WTC11 (cell line): ENCODE results near the gene SAMD13. TPM values are rescaled to one million over a fixed set of nuclear protein-coding genes. Genes with fewer than 3 reads are reported as not detected.

Experiments used
- ATAC-seq: fragments of 200-7000 bp; cut with Tn5 transposase; 2 replicates; pipeline ENCODE4 v1.10.0; 2021; ENCODE audit warnings: mild to moderate bottlenecking, moderate library complexity
- CTCF ChIA-PET: fragments of 300-600 bp; sonication (Branson Sonifier 250); formaldehyde crosslinking; loops from one replicate; lab custom pipeline; 2021; ENCODE audit warnings: antibody characterized with exemption; lab: Charles Lee
- POLR2A ChIA-PET: fragments of 350-600 bp; sonication (Branson Sonifier 250); formaldehyde crosslinking; loops from one replicate; lab custom pipeline; 2021; ENCODE audit warnings: antibody characterized with exemption; lab: Charles Lee
- DNase-seq: peaks from one replicate; pipeline ENCODE4 v3.0.0; 2021; ENCODE audit warnings: low spot score
- H3K27ac Mint-ChIP-seq: 2 replicates; pipeline ENCODE4 v1.8.0; 2021; ENCODE audit warnings: mixed read lengths
- H3K27me3 Mint-ChIP-seq: 2 replicates; pipeline ENCODE4 v1.8.0; 2021; ENCODE audit warnings: low read depth, mild to moderate bottlenecking, moderate library complexity, mixed read lengths
- H3K36me3 Mint-ChIP-seq: 2 replicates; pipeline ENCODE4 v1.8.0; 2021; ENCODE audit warnings: mixed read lengths
- H3K4me1 Mint-ChIP-seq: 2 replicates; pipeline ENCODE4 v1.8.0; 2022; ENCODE audit warnings: mixed read lengths
- H3K4me3 Mint-ChIP-seq: 2 replicates; pipeline ENCODE4 v1.8.0; 2021; ENCODE audit warnings: mild to moderate bottlenecking, moderate library complexity, mixed read lengths
- H3K9me3 Mint-ChIP-seq: 2 replicates; pipeline ENCODE4 v1.8.0; 2021; ENCODE audit warnings: mixed read lengths
- CREM ChIP-seq: sonication (generic); formaldehyde crosslinking; IDR thresholded peaks from 2 replicates; pipeline ENCODE4 v1.8.1; 2022; ENCODE audit warnings: mild to moderate bottlenecking, missing genetic modification reagents, moderate library complexity
- E2F5 ChIP-seq: sonication (generic); formaldehyde crosslinking; IDR thresholded peaks from 2 replicates; pipeline ENCODE4 v1.8.1; 2022; ENCODE audit warnings: mild to moderate bottlenecking, moderate library complexity, missing genetic modification reagents
- ELF4 ChIP-seq: sonication (generic); formaldehyde crosslinking; IDR thresholded peaks from 2 replicates; pipeline ENCODE4 v1.8.1; 2022; ENCODE audit warnings: low read depth, mild to moderate bottlenecking, moderate library complexity, missing genetic modification reagents
- ETV6 ChIP-seq: sonication (generic); formaldehyde crosslinking; IDR thresholded peaks from 2 replicates; pipeline ENCODE4 v1.8.1; 2022; ENCODE audit warnings: mild to moderate bottlenecking, missing genetic modification reagents
- FOXP1 ChIP-seq: sonication (generic); formaldehyde crosslinking; IDR thresholded peaks from 2 replicates; pipeline ENCODE4 v1.8.0; 2022; ENCODE audit warnings: missing genetic modification reagents, mild to moderate bottlenecking, moderate library complexity, borderline replicate concordance
- JUN ChIP-seq: sonication (generic); formaldehyde crosslinking; IDR thresholded peaks from 2 replicates; pipeline ENCODE4 v1.8.0; 2023; ENCODE audit warnings: mild to moderate bottlenecking, missing genetic modification reagents
- KAT7 ChIP-seq: sonication (generic); formaldehyde crosslinking; IDR thresholded peaks from 2 replicates; pipeline ENCODE4 v1.8.1; 2023; ENCODE audit warnings: missing genetic modification reagents, mild to moderate bottlenecking, borderline replicate concordance
- MYBL2 ChIP-seq: sonication (generic); formaldehyde crosslinking; IDR thresholded peaks from 2 replicates; pipeline ENCODE4 v1.8.1; 2023; ENCODE audit warnings: mild to moderate bottlenecking, moderate library complexity, missing genetic modification reagents
- NFATC4 ChIP-seq: fragments of 250-450 bp; sonication (Bioruptor Pico); IDR thresholded peaks from 2 replicates; pipeline ENCODE4 v1.9.0; 2021; ENCODE audit warnings: mild to moderate bottlenecking
- NR2C2 ChIP-seq: sonication (generic); formaldehyde crosslinking; IDR thresholded peaks from 2 replicates; pipeline ENCODE4 v1.8.0; 2022; ENCODE audit warnings: mild to moderate bottlenecking, missing genetic modification reagents
- STAT6 ChIP-seq: sonication (generic); formaldehyde crosslinking; conservative IDR thresholded peaks from 2 replicates; pipeline ENCODE4 v1.8.1; 2023; ENCODE audit warnings: mild to moderate bottlenecking, low read depth, missing genetic modification reagents, moderate library complexity
- USF1 ChIP-seq: sonication (generic); formaldehyde crosslinking; IDR thresholded peaks from 2 replicates; pipeline ENCODE4 v1.8.0; 2022; ENCODE audit warnings: mild to moderate bottlenecking, missing genetic modification reagents
- ZNF671 ChIP-seq: fragments of 250-450 bp; sonication (Bioruptor Pico); IDR thresholded peaks from 2 replicates; pipeline ENCODE4 v1.8.0; 2021; ENCODE audit warnings: mild to moderate bottlenecking
- total RNA-seq: library from RNA; stranded (reverse); gene quantifications from 3 replicates; pipeline ENCODE4 v1.2.3, GENCODE V29; 2021
- TF ChIP-seq, protein P1 (sequence below): fragments of 250-450 bp; sonication (Bioruptor Pico); IDR thresholded peaks from 2 replicates; pipeline ENCODE4 v1.9.0; 2021; ENCODE audit warnings: mild to moderate bottlenecking
- TF ChIP-seq, protein P2 (sequence below): sonication (generic); formaldehyde crosslinking; conservative IDR thresholded peaks from 2 replicates; pipeline ENCODE4 v1.8.1; 2022; ENCODE audit warnings: mild to moderate bottlenecking, missing genetic modification reagents
- TF ChIP-seq, protein P3 (sequence below): sonication (generic); formaldehyde crosslinking; IDR thresholded peaks from 2 replicates; pipeline ENCODE4 v1.8.1; 2023; ENCODE audit warnings: mild to moderate bottlenecking, missing genetic modification reagents, moderate library complexity
- TF ChIP-seq, protein P4 (sequence below): sonication (generic); formaldehyde crosslinking; IDR thresholded peaks from 2 replicates; pipeline ENCODE4 v1.8.1; 2022; ENCODE audit warnings: low read depth, missing genetic modification reagents, borderline replicate concordance

The SAMD13 gene
- total RNA-seq, 1 experiment from 2014 or later, result 1.8 TPM

DNA sequence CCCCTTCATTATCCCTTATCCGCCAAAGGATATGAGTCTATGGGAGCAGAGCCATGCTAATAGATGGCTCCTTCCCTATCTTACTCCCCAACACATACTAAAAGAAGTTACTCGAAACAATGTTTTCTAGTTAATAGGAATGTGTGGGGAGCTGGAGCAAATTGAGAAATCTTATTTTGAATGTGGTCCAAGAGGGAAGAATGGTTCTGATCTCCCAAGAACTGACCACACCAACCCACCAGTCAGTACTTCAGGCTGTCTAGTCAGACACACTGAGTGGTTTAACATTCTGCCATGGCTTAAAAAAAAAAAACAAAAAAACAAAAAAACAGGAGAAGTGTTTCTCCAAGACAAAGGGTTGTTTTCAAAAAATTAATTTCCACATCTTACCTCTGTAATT lies 65.3 kb downstream of the SAMD13 start:
- ATAC-seq (no peak), DNase-seq (no peak)
- H3K27me3 Mint-ChIP-seq, result no peaks in the 10 kb centered on the region; the same call in 1 of the 2 replicates
- 0 out of 2 replicates have a peak, but pooled peaks cover 5% of the 10 kb centered on the region for H3K9me3 Mint-ChIP-seq
- no peak overlapping the region for H3K27ac Mint-ChIP-seq
- H3K4me3 Mint-ChIP-seq, result no peak overlapping the region
- H3K4me1 Mint-ChIP-seq, result no peaks in the 10 kb centered on the region
- ChIA-PET POLR2A (no interaction called here), CTCF (interaction anchor here (0.5 kb wide), 1 partner anchor 60 kb away, joined by 6 read pairs; no protein-coding TSS in a partner anchor)
- H3K36me3 Mint-ChIP-seq, result no peaks in the 10 kb centered on the region
- TF ChIP-seq ETV6 (CRISPR knock-in tag), result no peak
- TF ChIP-seq, protein P1, sequence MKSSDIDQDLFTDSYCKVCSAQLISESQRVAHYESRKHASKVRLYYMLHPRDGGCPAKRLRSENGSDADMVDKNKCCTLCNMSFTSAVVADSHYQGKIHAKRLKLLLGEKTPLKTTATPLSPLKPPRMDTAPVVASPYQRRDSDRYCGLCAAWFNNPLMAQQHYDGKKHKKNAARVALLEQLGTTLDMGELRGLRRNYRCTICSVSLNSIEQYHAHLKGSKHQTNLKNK, result no peak

GRCh38 chr1:84367219-84367618 lies 65.7 kb downstream of the SAMD13 start:
- ChIA-PET CTCF (no interaction called here), POLR2A (no interaction called here)
- peaks cover 5% of the 10 kb centered on the region; the same call in 1 of the 2 replicates for H3K9me3 Mint-ChIP-seq
- H3K36me3 Mint-ChIP-seq, result no peaks in the 10 kb centered on the region
- no peak overlapping the region for H3K27ac Mint-ChIP-seq
- ATAC-seq (no peak), DNase-seq (no peak)
- no peak overlapping the region for H3K4me3 Mint-ChIP-seq
- H3K4me1 Mint-ChIP-seq, result no peaks in the 10 kb centered on the region
- TF ChIP-seq KAT7 (CRISPR knock-in tag), result no peak
- TF ChIP-seq, protein P2, sequence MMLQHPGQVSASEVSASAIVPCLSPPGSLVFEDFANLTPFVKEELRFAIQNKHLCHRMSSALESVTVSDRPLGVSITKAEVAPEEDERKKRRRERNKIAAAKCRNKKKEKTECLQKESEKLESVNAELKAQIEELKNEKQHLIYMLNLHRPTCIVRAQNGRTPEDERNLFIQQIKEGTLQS, result no peak
- TF ChIP-seq NR2C2 (CRISPR knock-in tag), result no peak
- TF ChIP-seq MYBL2, result no peak
- no peak for TF ChIP-seq JUN (CRISPR knock-in tag)
- TF ChIP-seq USF1, result no peak
- TF ChIP-seq STAT6 (CRISPR knock-in tag), result no peak
- no peak for TF ChIP-seq ELF4 (CRISPR knock-in tag)
- no peak for TF ChIP-seq CREM (CRISPR knock-in tag)
- TF ChIP-seq, protein P3, sequence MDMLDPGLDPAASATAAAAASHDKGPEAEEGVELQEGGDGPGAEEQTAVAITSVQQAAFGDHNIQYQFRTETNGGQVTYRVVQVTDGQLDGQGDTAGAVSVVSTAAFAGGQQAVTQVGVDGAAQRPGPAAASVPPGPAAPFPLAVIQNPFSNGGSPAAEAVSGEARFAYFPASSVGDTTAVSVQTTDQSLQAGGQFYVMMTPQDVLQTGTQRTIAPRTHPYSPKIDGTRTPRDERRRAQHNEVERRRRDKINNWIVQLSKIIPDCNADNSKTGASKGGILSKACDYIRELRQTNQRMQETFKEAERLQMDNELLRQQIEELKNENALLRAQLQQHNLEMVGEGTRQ, result no peak
- TF ChIP-seq, protein P4, sequence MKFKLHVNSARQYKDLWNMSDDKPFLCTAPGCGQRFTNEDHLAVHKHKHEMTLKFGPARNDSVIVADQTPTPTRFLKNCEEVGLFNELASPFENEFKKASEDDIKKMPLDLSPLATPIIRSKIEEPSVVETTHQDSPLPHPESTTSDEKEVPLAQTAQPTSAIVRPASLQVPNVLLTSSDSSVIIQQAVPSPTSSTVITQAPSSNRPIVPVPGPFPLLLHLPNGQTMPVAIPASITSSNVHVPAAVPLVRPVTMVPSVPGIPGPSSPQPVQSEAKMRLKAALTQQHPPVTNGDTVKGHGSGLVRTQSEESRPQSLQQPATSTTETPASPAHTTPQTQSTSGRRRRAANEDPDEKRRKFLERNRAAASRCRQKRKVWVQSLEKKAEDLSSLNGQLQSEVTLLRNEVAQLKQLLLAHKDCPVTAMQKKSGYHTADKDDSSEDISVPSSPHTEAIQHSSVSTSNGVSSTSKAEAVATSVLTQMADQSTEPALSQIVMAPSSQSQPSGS (CRISPR knock-in tag), result no peak
- no peak for TF ChIP-seq NFATC4 (CRISPR knock-in tag)
- H3K27me3 Mint-ChIP-seq, result no peaks in the 10 kb centered on the region

DNA sequence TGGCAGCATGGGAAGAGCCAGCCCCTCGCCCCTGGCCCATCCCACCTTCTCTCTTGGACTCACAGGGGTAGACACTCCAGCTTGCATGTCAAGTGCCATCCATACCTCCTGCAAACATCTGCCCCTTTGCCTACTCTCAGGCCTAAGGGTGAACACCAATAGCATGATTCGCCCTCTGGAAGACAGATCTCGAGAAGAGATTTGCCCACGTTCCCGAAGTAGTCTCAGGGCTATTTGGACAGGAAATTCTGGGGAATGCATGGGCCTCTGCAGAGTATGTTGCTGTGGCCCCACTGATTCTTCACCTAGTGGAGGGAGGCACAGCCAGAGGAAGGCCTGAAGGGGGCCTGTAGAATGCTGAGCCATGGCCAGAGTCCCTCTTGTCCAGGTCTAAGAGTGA lies 66.9 kb downstream of the SAMD13 start:
- POLR2A ChIA-PET, result no interaction called here
- TF ChIP-seq CREM (CRISPR knock-in tag) (no peak), ZNF671 (CRISPR knock-in tag) (no peak), FOXP1 (no peak), E2F5 (CRISPR knock-in tag) (no peak), ELF4 (CRISPR knock-in tag) (no peak)
- Mint-ChIP-seq H3K36me3 (no peaks in the 10 kb centered on the region), H3K4me3 (no peak overlapping the region), H3K4me1 (no peaks in the 10 kb centered on the region), H3K9me3 (peaks cover 5% of the 10 kb centered on the region; the same call in 1 of the 2 replicates), H3K27ac (no peak overlapping the region), H3K27me3 (no peaks in the 10 kb centered on the region)
- DNase-seq (no peak), ATAC-seq (no peak)
- CTCF ChIA-PET, result no interaction called here
